CMK (cell line): ENCODE data around the gene DCST1.
"Not testable (repeated sequence)": the region's sequence is repeated elsewhere in the genome, so short reads cannot be mapped to it uniquely, and the experiment has no call there.

Source experiments
- DNase-seq: peaks from one replicate; pipeline ENCODE4 v3.0.0-alpha.2; 2010; ENCODE audit warnings: low read depth

The DCST1 gene

DNA sequence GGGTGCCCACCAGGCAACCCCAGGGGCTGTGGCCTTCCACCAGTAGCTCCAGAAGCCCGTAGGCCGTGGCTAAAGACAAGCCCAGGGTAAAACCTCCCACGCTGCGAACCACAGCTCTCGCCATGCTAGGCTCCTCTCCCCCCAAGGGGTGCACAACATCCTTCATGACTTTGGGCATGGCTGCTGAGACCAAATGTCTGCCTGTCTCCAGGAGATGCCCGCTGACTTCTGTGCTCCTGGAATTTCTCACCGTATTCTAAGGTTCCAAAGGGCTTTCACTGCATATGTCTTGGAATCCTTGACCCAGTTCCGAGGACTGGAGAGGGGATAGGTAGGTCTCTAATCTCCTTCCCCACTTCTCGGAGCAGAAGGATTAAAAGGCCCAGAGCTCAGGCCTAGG is at the start of gene DCST1, which contains the start of gene DCST2:
Gene DCST1, plus strand, starts transcription at position 301 of the 400 bp plus-strand sequence. CDS start 213 bp downstream, outside the sequence.
Gene DCST2, minus strand, starts transcription at position 258 of the 400 bp plus-strand sequence. Its CDS starts 80 bp downstream, at position 178.
- DNase-seq = no peak

DNA sequence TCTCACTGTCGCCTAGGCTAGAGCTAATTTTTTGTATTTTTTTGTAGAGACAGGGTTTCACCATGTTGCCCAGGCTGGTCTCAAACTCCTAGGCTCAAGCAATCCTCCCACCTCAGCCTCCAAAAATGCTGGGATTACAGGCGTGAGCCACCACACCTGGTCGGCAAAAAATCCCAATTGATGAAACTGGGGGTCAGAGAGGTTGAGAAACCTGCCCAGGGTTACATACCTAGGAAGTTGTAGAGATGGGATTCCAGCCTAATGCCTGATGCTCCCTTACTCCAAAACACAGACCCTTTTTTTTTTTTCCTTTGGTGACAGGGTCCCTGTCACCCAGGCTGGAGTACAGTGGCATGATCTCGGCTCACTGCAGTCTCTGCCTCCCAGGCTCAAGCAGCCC is 46.9 kb upstream of the DCST1 start:
- DNase-seq = not testable (repeated sequence)

- DNase-seq = no peak
Measured at GRCh38 chr1:154987326-154987725, 46.3 kb upstream of the DCST1 start.

- DNase-seq = no peak
Measured at GRCh38 chr1:154988058-154988954, 45.3 kb upstream of the DCST1 start.

DNA sequence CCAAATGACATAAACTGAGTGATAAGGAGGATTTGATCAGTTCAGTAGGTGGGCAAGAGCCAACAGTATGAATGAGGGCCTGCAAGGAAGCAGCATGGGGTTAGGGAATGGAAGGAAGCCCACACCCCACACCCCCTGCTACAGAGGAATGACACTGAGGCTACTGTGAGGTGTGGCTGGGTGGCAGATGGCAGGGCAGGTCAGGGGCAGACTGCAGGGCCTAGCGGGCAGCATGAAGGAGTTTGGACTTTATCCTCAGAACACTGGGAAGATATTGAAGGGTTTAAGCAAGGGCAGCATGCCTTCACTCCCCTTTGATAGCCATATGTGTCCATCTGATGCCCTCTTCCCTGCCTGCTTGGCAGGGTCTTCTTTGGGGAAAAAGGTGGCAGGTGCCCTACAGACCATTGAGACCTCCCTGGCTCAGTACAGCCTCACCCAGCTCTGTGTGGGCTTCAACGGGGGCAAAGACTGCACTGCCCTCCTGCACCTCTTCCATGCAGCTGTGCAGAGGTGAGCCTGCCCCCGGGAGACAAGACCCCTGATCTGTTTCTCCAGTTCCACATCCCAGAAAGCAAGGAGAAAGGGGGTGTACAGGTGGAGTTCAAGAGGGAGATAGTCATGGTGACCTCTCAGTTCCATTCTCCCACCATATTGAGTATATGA is 44.3 kb upstream of the DCST1 start:
- DNase-seq = no peak

GRCh38 chr1:154990276-154990675 is 43.3 kb upstream of the DCST1 start:
- DNase-seq = no peak

- no peak for DNase-seq
Measured at GRCh38 chr1:154992721-154993571, 40.7 kb upstream of the DCST1 start.

DNA sequence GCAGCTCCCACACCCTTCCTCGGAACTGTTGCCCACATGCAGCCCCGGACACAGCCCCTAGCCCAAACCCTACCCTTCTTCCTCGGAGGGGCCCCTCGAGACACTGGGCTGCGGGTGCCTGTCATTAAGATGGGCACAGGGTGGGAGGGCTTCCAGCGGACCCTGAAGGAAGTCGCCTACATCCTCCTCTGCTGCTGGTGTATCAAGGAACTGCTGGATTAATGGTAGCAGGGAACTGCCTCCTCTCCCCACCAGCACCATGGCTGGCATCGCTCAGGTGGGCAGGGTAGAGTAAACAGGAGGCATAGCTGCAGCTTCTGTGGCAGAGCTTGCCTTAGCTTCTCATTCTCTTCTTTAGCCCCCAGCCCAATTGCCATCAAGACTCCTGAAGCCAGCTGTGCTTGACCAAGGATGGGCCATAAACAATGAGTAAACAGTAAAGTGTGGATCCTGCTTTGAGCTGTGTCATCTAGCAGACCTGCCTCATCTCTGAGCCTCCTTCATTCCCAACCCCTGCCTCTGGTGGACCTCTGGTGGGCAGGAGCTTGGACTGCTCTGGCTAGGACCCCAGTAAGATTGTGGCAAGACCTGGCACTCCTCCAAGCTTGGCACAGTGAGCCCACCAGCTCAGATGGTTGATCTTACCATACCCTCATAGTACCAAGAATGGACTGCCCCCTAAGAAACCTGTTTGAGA is 39.9 kb upstream of the DCST1 start, which contains the start of gene LENEP:
Gene LENEP, plus strand, starts transcription at position 15 of the 697 bp plus-strand sequence. Its CDS starts 22 bp downstream, at position 37.
- no peak for DNase-seq

GRCh38 chr1:154994269-154994587 is 39.4 kb upstream of the DCST1 start:
- DNase-seq = no peak

DNA sequence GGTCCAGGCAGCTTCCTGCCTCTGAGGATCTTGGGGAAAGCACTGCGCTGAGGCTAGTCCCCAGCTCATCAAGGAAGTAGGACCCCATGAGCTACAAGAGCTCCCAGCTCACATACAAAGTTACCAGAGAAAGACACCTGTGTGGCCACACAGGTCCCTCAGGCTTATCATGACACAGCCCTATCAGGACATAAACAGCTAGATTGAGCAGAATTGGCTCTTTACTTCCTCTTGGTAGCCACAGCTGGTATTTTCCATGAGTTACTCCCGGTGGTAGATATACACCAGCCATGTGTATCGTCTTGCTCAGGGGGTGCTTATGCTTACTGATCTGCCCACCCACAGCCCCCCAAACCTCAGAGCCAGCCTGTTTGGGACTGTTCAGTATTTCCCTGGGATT is 39.0 kb upstream of the DCST1 start:
- DNase-seq = no peak

DNA sequence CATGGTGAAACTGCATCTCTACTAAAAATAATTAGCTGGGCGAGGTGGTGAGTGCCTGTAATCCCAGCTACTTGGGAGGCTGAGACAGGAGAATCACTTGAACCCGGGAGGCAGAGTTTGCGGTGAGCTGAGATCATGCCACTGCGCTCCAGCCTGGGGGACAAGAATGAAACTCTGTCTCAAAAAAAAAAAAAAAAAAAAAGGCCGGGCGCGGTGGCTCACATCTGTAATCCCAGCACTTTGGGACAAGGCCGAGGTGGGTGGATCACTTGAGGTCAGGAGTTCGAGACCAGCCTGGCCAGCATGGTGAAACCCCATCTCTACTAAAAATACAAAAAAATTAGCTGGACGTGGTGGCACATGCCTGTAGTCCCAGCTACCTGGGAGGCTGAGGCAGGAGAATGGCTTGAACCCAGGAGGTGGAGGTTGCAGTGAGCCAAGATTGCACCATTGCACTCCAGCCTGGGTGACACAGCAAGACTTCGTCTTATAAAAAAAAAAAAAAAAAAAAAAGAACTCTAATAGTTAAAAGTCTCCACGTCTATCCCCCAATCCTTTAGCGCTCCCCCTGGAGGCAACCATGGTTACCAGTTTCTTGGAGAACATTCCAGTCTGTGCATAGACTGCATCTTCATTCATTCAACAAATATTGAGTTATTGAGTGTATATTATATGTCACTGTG is 38.2 kb upstream of the DCST1 start:
- not testable (repeated sequence) for DNase-seq

GRCh38 chr1:154996966-154997701 is 36.5 kb upstream of the DCST1 start:
- no peak for DNase-seq

- DNase-seq = no peak
Measured at GRCh38 chr1:154998201-154998780, 35.3 kb upstream of the DCST1 start.

DNA sequence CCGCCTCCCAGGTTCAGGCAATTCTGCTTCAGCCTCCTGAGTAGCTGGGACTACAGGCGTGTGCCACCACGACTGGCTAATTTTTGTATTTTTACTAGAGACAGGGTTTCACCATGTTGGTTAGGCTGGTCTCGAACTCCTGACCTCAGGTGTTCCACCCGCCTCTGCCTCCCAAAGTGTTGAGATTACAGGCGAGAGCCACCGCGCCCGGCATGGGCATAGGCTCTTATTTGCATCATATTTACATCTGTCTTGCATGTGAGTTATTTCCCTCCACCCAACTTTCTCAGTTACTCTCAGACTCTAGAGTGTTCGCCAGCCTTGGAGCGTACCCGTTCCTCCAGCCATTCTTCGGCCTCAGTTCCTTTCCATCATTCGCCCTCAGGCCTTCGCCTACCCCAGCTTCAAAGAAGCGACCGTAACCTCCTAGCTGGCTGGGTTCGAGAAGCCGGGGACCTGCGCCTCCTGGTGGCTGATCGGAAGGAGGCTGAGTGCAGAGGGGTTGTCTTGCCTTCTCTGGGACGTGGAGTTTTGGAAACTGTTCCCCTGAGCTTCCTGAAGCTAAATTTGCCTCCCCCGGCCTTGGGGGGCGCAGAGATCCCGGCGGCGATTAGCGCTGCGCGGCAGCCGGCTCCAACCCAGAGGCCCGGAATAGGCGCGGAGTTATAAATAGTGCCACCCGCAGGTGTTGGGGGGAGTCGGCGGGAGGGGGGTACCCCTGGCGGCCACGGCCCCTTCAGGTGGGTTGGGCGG is 34.6 kb upstream of the DCST1 start:
- DNase-seq = peak; percentile 90

DNA sequence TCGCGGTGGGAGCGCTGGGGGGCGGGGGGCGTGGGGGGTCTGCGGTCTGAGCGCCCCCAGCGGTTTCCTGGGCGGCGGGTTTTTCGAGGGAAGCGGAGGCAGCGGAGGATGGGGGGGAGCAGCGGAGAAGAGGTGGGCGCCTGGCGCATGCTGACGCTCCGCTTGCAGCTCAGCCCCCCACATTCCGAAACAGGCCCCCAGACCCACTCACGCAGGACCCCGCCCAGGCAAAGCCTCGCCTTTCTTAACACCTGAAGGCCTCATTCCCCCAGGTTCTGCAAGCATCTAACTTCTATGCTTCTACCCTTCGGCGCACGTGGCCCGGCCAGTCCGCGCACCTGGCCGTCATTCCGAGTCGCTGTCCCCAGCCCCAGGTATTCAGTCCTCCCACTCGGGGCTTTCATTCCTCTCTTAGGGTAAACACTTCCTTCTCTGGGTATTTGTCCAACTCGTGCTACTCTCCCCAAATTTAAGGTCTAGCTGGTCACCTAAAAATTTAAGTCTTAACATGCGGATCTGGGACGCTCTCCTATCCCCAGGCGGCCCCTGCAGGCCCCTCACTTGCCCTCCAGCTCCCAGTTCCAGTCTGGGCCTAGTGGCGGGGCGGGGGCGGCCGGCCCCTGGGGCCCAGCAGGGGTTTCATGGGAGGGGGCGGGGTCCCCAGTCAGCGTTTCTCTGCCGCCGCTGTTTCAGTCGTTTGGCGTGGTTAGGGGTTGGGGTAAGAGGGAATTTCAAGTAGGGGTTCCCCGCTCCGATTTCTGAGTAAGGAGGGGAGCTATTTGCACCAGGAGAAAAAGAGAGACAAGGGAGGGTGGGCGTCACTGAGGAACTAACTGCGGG is 33.8 kb upstream of the DCST1 start:
- DNase-seq = no peak

DNA sequence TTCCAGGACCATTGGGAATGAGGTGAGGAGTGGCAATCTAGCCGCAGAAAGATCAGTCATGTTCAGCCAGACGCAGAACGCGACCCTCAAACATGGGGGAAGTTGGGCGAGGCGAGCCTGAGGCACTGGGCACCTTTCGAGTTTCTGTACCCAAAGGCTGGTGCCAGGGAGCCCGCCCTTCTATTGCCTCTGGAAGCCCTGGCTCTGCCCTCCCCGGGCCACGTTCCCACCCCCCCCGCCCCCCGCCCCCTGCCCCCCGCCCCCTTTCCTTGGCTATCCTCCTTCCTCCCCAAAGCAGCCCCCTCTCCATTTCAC is 33.3 kb upstream of the DCST1 start:
- DNase-seq = no peak

- DNase-seq = peak; percentile 93
Measured at GRCh38 chr1:155000726-155001424, 32.7 kb upstream of the DCST1 start.

DNA sequence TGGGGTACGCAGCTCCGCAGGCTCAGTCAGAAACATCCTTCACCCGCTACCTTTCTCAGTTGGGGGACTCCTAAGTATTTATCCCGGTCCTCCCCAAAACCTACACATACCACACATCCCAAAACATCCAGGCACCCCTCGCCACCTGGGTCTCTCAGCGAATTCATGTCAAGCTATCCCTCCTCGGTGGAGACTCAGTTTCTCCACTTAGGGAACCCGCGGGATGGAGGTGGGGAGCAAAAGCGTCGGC is 32.3 kb upstream of the DCST1 start:
- no peak for DNase-seq
